ENCODE results near the gene P2RY2. TPM values are rescaled to one million over a fixed set of nuclear protein-coding genes. Genes with fewer than 3 reads are reported as not detected.

Gene P2RY2
- total and polyA plus RNA-seq, 2 donors (not counting 1 experiment from before 2014, with no cell fraction given) = 0.12 to 0.37 TPM

DNA sequence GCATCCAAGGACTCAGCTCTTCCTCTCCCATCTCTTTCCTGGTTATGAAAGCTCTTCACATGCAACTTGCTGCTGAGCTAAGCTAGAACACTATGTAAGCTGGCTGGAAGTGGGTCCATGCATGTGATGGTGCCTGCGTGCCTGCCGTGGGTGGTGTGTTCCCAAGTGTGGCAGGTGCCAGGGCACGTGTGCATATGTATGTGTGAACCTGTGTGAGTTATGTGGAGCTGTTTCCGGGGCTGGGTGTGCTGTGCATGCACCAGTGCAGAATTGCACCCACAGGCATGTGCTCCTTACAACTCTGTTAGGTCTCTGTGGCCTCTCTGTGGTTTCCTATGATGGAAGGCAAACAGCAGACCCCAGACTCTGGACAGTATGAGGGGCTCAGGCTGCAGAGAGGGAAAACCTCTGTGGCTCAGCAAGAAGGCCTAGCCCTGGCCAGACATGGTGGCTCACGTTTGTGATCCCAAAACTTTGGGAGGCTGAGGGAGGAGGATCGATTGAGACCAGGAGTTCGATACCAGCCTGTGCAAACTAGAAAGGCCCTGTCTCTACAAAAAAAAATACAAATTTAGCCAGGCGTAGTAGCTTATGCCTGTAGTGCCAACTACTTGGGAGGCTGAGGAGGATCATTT, 49.9 kb downstream of the P2RY2 start:
- TF ChIP-seq, protein P1, sequence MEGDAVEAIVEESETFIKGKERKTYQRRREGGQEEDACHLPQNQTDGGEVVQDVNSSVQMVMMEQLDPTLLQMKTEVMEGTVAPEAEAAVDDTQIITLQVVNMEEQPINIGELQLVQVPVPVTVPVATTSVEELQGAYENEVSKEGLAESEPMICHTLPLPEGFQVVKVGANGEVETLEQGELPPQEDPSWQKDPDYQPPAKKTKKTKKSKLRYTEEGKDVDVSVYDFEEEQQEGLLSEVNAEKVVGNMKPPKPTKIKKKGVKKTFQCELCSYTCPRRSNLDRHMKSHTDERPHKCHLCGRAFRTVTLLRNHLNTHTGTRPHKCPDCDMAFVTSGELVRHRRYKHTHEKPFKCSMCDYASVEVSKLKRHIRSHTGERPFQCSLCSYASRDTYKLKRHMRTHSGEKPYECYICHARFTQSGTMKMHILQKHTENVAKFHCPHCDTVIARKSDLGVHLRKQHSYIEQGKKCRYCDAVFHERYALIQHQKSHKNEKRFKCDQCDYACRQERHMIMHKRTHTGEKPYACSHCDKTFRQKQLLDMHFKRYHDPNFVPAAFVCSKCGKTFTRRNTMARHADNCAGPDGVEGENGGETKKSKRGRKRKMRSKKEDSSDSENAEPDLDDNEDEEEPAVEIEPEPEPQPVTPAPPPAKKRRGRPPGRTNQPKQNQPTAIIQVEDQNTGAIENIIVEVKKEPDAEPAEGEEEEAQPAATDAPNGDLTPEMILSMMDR (IDR thresholded peaks at IDR 0.05) = no peak
- no peak for TF ChIP-seq EZH2 (IDR thresholded peaks at IDR 0.05; ENCODE audit: borderline replicate concordance, insufficient read depth, low read depth, low read length, poor library complexity, severe bottlenecking)
- no peak overlapping the region for H3K4me3 Mint-ChIP-seq
- H3K4me3 ChIP-seq (ENCODE audit: control extremely low read depth in 1 of 5, extremely low read depth in 1 of 5, insufficient read depth in 1 of 5, low read depth in 2 of 5, low read length in 4 of 5) = no peak overlapping the region
- H3K27me3 Mint-ChIP-seq = peaks cover 26% of the 10 kb centered on the region
- H3K4me1 Mint-ChIP-seq = peaks cover 19% of the 10 kb centered on the region
- no peak for ATAC-seq (ENCODE audit: low read depth)
- no peak overlapping the region for H3K9ac ChIP-seq (ENCODE audit: low read length)
- H3K4me1 ChIP-seq (ENCODE audit: control insufficient read depth in 2 of 2, insufficient read depth in 2 of 2, low read length in 2 of 2) = peaks cover 0 to 17% of the 10 kb centered on the region in 2 donors
- 85% methylated on average over 6 of the region's 8 CpGs for WGBS (ENCODE audit: insufficient coverage)
- intact Hi-C loops (cut with micrococcal nuclease) = no loop called here
- peaks cover 0 to 31% (median 22%) of the 10 kb centered on the region in 4 experiments for H3K27me3 ChIP-seq (replicated peaks in 1 of 4; ENCODE audit: control extremely low read depth in 1 of 4, control insufficient read depth in 3 of 4, insufficient read depth in 4 of 4, low read length in 3 of 4)
- no peaks in the 10 kb centered on the region for H3K79me2 ChIP-seq (ENCODE audit: control insufficient read depth, insufficient read depth, low read length)
- H2AFZ ChIP-seq (ENCODE audit: insufficient read depth, low read depth, low read length, poor library complexity, severe bottlenecking) = no peak overlapping the region
- CTCF ChIA-PET = interaction anchor here (1.2 kb wide), 1 partner anchor 30 kb away, joined by 3 read pairs; no protein-coding TSS in a partner anchor
- H3K27ac Mint-ChIP-seq = no peak overlapping the region
- no peaks in the 10 kb centered on the region for H3K9me3 ChIP-seq (ENCODE audit: control extremely low read depth in 1 of 3, control insufficient read depth in 2 of 3, insufficient read depth in 1 of 3, low read length in 2 of 3)
- no peak for DNase-seq
- no peak overlapping the region for H3K27ac ChIP-seq (ENCODE audit: low read length in 2 of 2)
- H3K36me3 ChIP-seq (replicated peaks in 1 of 2; ENCODE audit: control extremely low read depth in 1 of 2, control insufficient read depth in 1 of 2, extremely low read depth in 1 of 2, insufficient read depth in 2 of 2, low read length in 1 of 2) = no peaks in the 10 kb centered on the region
- no peaks in the 10 kb centered on the region for H3K9me3 Mint-ChIP-seq (ENCODE audit: insufficient read depth)
- POLR2A ChIA-PET = no interaction called here
- no peaks in the 10 kb centered on the region for H4K20me1 ChIP-seq (ENCODE audit: control insufficient read depth, insufficient read depth, low read length, poor library complexity, severe bottlenecking)
- H3K4me2 ChIP-seq (replicated peaks; ENCODE audit: low read depth, low read length, poor library complexity, severe bottlenecking) = no peak overlapping the region

DNA sequence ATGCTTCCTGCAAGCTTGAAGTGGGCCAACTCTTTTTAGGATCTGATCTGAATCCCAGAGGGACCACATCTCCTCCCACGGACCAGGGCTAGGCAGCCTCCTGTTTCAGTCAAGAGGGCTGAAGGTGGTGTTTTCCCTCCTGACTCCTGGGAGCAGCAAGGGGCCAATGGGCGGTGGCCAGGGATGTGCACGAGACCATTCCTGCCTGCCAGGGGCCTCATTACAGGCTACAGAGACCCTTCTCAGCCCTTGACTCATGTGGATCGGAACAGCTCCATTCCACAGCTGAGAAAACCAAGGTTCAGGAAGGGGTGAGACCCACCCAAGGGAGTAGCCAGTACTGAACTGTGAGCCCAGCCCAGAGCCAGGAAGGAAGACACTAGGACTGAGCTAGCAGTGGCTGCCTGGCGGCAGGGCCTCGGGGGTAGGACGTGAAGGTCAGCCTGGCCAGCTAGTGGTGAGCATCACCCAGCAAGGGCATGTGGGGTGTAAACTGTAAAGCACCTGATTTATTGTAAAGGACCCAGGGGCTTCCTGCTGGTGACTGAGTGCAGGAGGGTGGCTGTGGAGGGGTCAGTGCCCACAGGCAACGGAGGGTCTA, 50.7 kb downstream of the P2RY2 start:
- POLR2A ChIA-PET = no interaction called here
- CTCF ChIA-PET = interaction anchor here (0.8 kb wide), 1 partner anchor 543 kb away, joined by 3 read pairs; no protein-coding TSS in a partner anchor
- ATAC-seq (ENCODE audit: low read depth) (no peak), DNase-seq (no peak)
- H3K4me3 ChIP-seq (ENCODE audit: control extremely low read depth in 1 of 5, extremely low read depth in 1 of 5, insufficient read depth in 1 of 5, low read depth in 2 of 5, low read length in 4 of 5) = no peak overlapping the region
- no peaks in the 10 kb centered on the region for H4K20me1 ChIP-seq (ENCODE audit: control insufficient read depth, insufficient read depth, low read length, poor library complexity, severe bottlenecking)
- H3K27ac Mint-ChIP-seq = no peak overlapping the region
- H3K4me1 Mint-ChIP-seq = peaks cover 19% of the 10 kb centered on the region
- H3K36me3 ChIP-seq (replicated peaks in 1 of 2; ENCODE audit: control extremely low read depth in 1 of 2, control insufficient read depth in 1 of 2, extremely low read depth in 1 of 2, insufficient read depth in 2 of 2, low read length in 1 of 2) = no peaks in the 10 kb centered on the region
- 91% methylated on average over 6 of the region's 8 CpGs for WGBS (ENCODE audit: insufficient coverage)
- peaks cover 21% of the 10 kb centered on the region for H3K27me3 Mint-ChIP-seq
- H3K9me3 Mint-ChIP-seq (ENCODE audit: insufficient read depth) = no peaks in the 10 kb centered on the region
- intact Hi-C loops (cut with micrococcal nuclease) = no loop called here
- H3K4me3 Mint-ChIP-seq = no peak overlapping the region
- no peak overlapping the region for H3K9ac ChIP-seq (ENCODE audit: low read length)
- H3K27ac ChIP-seq (ENCODE audit: low read length in 2 of 2) = no peak overlapping the region
- no peaks in the 10 kb centered on the region for H3K79me2 ChIP-seq (ENCODE audit: control insufficient read depth, insufficient read depth, low read length)
- peaks cover 0 to 24% (median 15%) of the 10 kb centered on the region in 4 experiments for H3K27me3 ChIP-seq (replicated peaks in 1 of 4; ENCODE audit: control extremely low read depth in 1 of 4, control insufficient read depth in 3 of 4, insufficient read depth in 4 of 4, low read length in 3 of 4)
- H2AFZ ChIP-seq (ENCODE audit: insufficient read depth, low read depth, low read length, poor library complexity, severe bottlenecking) = no peak overlapping the region
- TF ChIP-seq, protein P1 (IDR thresholded peaks at IDR 0.05) = no peak
- TF ChIP-seq EZH2 (IDR thresholded peaks at IDR 0.05; ENCODE audit: borderline replicate concordance, insufficient read depth, low read depth, low read length, poor library complexity, severe bottlenecking) = no peak
- H3K9me3 ChIP-seq (ENCODE audit: control extremely low read depth in 1 of 3, control insufficient read depth in 2 of 3, insufficient read depth in 1 of 3, low read length in 2 of 3) = no peaks in the 10 kb centered on the region
- H3K4me2 ChIP-seq (replicated peaks; ENCODE audit: low read depth, low read length, poor library complexity, severe bottlenecking) = no peak overlapping the region
- peaks cover 0 to 17% of the 10 kb centered on the region in 2 donors for H3K4me1 ChIP-seq (ENCODE audit: control insufficient read depth in 2 of 2, insufficient read depth in 2 of 2, low read length in 2 of 2)

Measured in B cell (primary cell).